Mesothelial cell of epicardium (in vitro differentiated cells): ENCODE data around the gene CLNS1A. TPM values are rescaled to one million over a fixed set of nuclear protein-coding genes. Genes with fewer than 3 reads are reported as not detected.

Source experiments
- DNase-seq, 2 experiments: peaks; one replicate each; pipeline ENCODE4 v3.0.0; 2021; ENCODE audit warnings: low spot score in 2 of 2; ENCODE audit not compliant: unreplicated experiment in 2 of 2
- H3K27ac Mint-ChIP-seq: 2 replicates; pipeline ENCODE4 v1.8.0; 2021; ENCODE audit warnings: mixed read lengths
- H3K27me3 Mint-ChIP-seq: 2 replicates; pipeline ENCODE4 v1.8.0; 2021; ENCODE audit warnings: low read depth, mixed read lengths
- H3K36me3 Mint-ChIP-seq: 2 replicates; pipeline ENCODE4 v1.8.0; 2021; ENCODE audit warnings: mixed read lengths
- H3K4me1 Mint-ChIP-seq: 2 replicates; pipeline ENCODE4 v1.8.0; 2021; ENCODE audit warnings: mixed read lengths
- H3K4me3 Mint-ChIP-seq: 2 replicates; pipeline ENCODE4 v1.8.0; 2021; ENCODE audit warnings: mild to moderate bottlenecking, moderate library complexity, mixed read lengths
- H3K9me3 Mint-ChIP-seq: 2 replicates; pipeline ENCODE4 v1.8.0; 2021; ENCODE audit warnings: mixed read lengths
- CTCF ChIP-seq: fragments of 200-600 bp; sonication (generic); IDR thresholded peaks from one replicate; pipeline ENCODE4 v1.5.0; 2021; ENCODE audit warnings: antibody characterized with exemption; ENCODE audit not compliant: unreplicated experiment
- total RNA-seq: library from RNA; stranded (reverse); gene quantifications from 3 replicates; pipeline ENCODE4 v1.2.1, GENCODE V29; 2021

CLNS1A gene
- total RNA-seq, 1 donor from 2014 or later, result 151 TPM

- no peak for DNase-seq
- Mint-ChIP-seq H3K4me1 (no peaks in the 10 kb centered on the region), H3K9me3 (no peaks in the 10 kb centered on the region), H3K4me3 (no peak overlapping the region), H3K27me3 (no peaks in the 10 kb centered on the region), H3K36me3 (peaks cover 17% of the 10 kb centered on the region), H3K27ac (no peak overlapping the region)
- no peak for TF ChIP-seq CTCF
Observed at GRCh38 chr11:77611921-77612320, 25.7 kb downstream of the CLNS1A start.

GRCh38 chr11:77609234-77609633 is 28.4 kb downstream of the CLNS1A start:
- H3K36me3 Mint-ChIP-seq, result peaks cover 8% of the 10 kb centered on the region
- H3K9me3 Mint-ChIP-seq, result no peaks in the 10 kb centered on the region
- H3K4me3 Mint-ChIP-seq, result no peak overlapping the region
- no peak for TF ChIP-seq CTCF
- H3K4me1 Mint-ChIP-seq, result no peaks in the 10 kb centered on the region
- no peaks in the 10 kb centered on the region for H3K27me3 Mint-ChIP-seq
- DNase-seq, result no peak
- no peak overlapping the region for H3K27ac Mint-ChIP-seq

- Mint-ChIP-seq H3K4me3 (no peak overlapping the region), H3K27me3 (no peaks in the 10 kb centered on the region), H3K36me3 (peaks cover 3% of the 10 kb centered on the region), H3K27ac (no peak overlapping the region), H3K9me3 (no peaks in the 10 kb centered on the region), H3K4me1 (peaks cover 6% of the 10 kb centered on the region)
- TF ChIP-seq CTCF, result no peak
- no peak for DNase-seq
Observed at GRCh38 chr11:77604281-77604680, 33.3 kb downstream of the CLNS1A start.

- peaks cover 6% of the 10 kb centered on the region for H3K4me1 Mint-ChIP-seq
- H3K36me3 Mint-ChIP-seq, result no peaks in the 10 kb centered on the region
- peak overlapping the region; percentile 60 for H3K27ac Mint-ChIP-seq
- TF ChIP-seq CTCF, result no peak
- no peak overlapping the region for H3K4me3 Mint-ChIP-seq
- DNase-seq, result no peak
- H3K9me3 Mint-ChIP-seq, result no peaks in the 10 kb centered on the region
- no peaks in the 10 kb centered on the region for H3K27me3 Mint-ChIP-seq
Observed at GRCh38 chr11:77602381-77603088, 35.1 kb downstream of the CLNS1A start.

- H3K9me3 Mint-ChIP-seq, result no peaks in the 10 kb centered on the region
- H3K36me3 Mint-ChIP-seq, result no peaks in the 10 kb centered on the region
- no peak for DNase-seq
- TF ChIP-seq CTCF, result no peak
- H3K27ac Mint-ChIP-seq, result no peak overlapping the region
- H3K4me1 Mint-ChIP-seq, result peaks cover 6% of the 10 kb centered on the region
- H3K27me3 Mint-ChIP-seq, result no peaks in the 10 kb centered on the region
- H3K4me3 Mint-ChIP-seq, result no peak overlapping the region
Observed at GRCh38 chr11:77598195-77598594, 39.4 kb downstream of the CLNS1A start.
